ENCODE results near the gene PRTG. TPM values are rescaled to one million over a fixed set of nuclear protein-coding genes. Genes with fewer than 3 reads are reported as not detected.

The PRTG gene
- total RNA-seq, 1 experiment from 2014 or later, result 3.6 TPM

DNA sequence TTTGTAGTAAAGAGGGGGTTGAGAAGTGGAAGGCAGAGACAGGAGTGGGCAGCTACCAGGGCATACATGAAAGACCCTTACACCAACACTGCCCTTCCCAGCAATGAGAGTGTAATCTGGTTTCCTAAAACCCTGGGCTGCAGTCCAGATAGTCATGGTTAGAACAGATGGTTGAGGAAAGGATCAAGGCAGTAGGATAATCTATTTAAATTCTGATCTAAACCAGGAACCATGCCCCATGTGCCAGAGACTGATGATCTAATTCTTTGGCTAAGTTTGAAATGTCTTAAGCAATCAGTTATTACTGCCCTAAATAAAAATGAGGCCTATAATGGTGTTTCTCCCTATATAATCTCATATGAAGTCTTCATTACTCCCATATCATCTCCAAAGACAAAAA is 59.6 kb downstream of the PRTG start:
- Mint-ChIP-seq H3K27me3 (ENCODE audit: low read depth) (no peaks in the 10 kb centered on the region), H3K36me3 (no peaks in the 10 kb centered on the region), H3K4me3 (no peak overlapping the region), H3K9me3 (no peaks in the 10 kb centered on the region), H3K27ac (no peak overlapping the region), H3K4me1 (peaks cover 10% of the 10 kb centered on the region)
- TF ChIP-seq FOXJ3 (CRISPR knock-in tag; IDR thresholded peaks at IDR 0.05; ENCODE audit: borderline replicate concordance) (no peak), E2F1 (CRISPR knock-in tag; IDR thresholded peaks at IDR 0.05) (no peak), ZNF263 (CRISPR knock-in tag; IDR thresholded peaks at IDR 0.05; ENCODE audit: low read depth) (no peak), MYBL2 (CRISPR knock-in tag; IDR thresholded peaks at IDR 0.05) (no peak), ZNF423 (CRISPR knock-in tag; IDR thresholded peaks at IDR 0.05) (no peak), GABPB1 (CRISPR knock-in tag; IDR thresholded peaks at IDR 0.05) (no peak), RELA (CRISPR knock-in tag; IDR thresholded peaks at IDR 0.05; ENCODE audit: borderline replicate concordance) (no peak), EMX1 (CRISPR knock-in tag; IDR thresholded peaks at IDR 0.05) (no peak), SMAD4 (CRISPR knock-in tag; IDR thresholded peaks at IDR 0.05) (no peak), MXD4 (CRISPR knock-in tag; IDR thresholded peaks at IDR 0.05; ENCODE audit: borderline replicate concordance) (no peak), NR3C1 (CRISPR knock-in tag; conservative IDR thresholded peaks at IDR 0.05; ENCODE audit: low read depth) (no peak), ETV6 (CRISPR knock-in tag; IDR thresholded peaks at IDR 0.05) (no peak), KAT7 (CRISPR knock-in tag; IDR thresholded peaks at IDR 0.05; ENCODE audit: borderline replicate concordance) (no peak), CREM (CRISPR knock-in tag; IDR thresholded peaks at IDR 0.05) (no peak), ATF3 (CRISPR knock-in tag; conservative IDR thresholded peaks at IDR 0.05) (no peak)
- TF ChIP-seq, protein P1, sequence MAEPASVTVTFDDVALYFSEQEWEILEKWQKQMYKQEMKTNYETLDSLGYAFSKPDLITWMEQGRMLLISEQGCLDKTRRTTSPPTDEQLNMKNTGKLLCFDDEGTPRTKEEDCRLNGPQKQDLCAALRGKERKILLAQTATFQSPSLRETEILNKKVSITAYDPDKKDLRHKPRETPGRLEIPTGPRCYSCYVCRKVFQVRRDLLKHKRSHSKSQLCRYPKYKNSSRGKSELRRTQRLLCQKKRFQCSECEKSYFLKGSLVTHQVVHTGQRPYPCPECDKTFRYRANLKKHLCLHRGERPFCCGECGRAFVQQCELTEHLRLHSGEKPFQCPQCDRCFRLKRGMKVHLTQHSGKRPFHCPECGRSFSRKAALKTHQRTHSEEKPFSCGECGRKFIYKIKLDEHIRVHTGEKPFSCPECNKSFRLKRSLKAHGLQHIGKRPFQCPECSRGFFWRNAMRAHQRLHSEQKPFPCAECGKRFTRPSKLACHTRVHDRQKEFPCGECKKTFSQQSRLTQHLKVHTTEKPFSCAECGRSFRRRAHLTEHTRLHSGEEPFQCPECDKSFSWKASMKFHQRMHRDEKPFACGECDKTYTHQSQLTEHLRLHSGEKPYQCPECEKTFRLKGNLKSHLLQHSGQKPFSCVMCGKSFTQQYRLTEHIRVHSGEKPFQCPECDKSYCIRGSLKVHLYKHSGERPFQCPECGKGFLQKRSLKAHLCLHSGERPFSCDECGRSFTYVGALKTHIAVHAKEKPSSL (CRISPR knock-in tag; conservative IDR thresholded peaks at IDR 0.05), result no peak
- DNase-seq (ENCODE audit: low spot score), result no peak
- no peak for ATAC-seq
- CTCF ChIA-PET, result no interaction called here
- POLR2A ChIA-PET, result no interaction called here

DNA sequence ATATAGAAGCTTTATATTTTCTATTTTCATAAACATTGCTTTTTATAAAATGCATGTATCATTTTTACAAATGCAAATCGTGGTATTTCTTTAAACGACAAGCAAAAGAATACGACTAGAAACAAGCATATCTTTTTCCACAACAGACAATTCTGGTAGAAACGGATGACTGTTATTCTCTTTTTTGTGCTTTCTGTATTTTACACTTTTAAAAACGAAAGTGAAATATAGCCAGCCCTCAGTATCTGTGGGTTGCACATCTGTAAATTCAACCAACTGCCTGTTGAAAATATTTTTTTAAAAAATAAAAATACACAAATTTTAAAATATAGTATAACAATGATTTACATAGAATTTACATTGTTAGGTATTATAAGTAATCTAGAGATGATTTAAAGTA is 61.3 kb downstream of the PRTG start:
- Mint-ChIP-seq H3K9me3 (no peaks in the 10 kb centered on the region), H3K27me3 (ENCODE audit: low read depth) (no peaks in the 10 kb centered on the region), H3K4me3 (no peak overlapping the region), H3K27ac (no peak overlapping the region), H3K4me1 (peaks cover 2% of the 10 kb centered on the region), H3K36me3 (no peaks in the 10 kb centered on the region)
- TF ChIP-seq, protein P2, sequence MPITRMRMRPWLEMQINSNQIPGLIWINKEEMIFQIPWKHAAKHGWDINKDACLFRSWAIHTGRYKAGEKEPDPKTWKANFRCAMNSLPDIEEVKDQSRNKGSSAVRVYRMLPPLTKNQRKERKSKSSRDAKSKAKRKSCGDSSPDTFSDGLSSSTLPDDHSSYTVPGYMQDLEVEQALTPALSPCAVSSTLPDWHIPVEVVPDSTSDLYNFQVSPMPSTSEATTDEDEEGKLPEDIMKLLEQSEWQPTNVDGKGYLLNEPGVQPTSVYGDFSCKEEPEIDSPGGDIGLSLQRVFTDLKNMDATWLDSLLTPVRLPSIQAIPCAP (CRISPR knock-in tag; IDR thresholded peaks at IDR 0.05), result no peak
- no peak for TF ChIP-seq TEAD4 (CRISPR knock-in tag; IDR thresholded peaks at IDR 0.05)
- no peak for TF ChIP-seq ZNF396 (CRISPR knock-in tag; IDR thresholded peaks at IDR 0.05; ENCODE audit: borderline replicate concordance)
- TF ChIP-seq ZNF512 (CRISPR knock-in tag; IDR thresholded peaks at IDR 0.05; ENCODE audit: borderline replicate concordance), result no peak
- no peak for TF ChIP-seq ZMAT4 (CRISPR knock-in tag; IDR thresholded peaks at IDR 0.05)
- POLR2A ChIA-PET, result no interaction called here
- ATAC-seq (no peak), DNase-seq (ENCODE audit: low spot score) (no peak)
- CTCF ChIA-PET, result no interaction called here

Measured in WTC11 (cell line).